GM21717 (cell line): ENCODE measurements around the gene MKRN1.
"Not testable (repeated sequence)": the region's sequence is repeated elsewhere in the genome, so short reads cannot be mapped to it uniquely, and the experiment has no call there.

Source experiments
- ATAC-seq: cut with Tn5 transposase; IDR thresholded peaks from one replicate; pipeline ENCODE4 v1.9.1; 2021; ENCODE audit warnings: mild to moderate bottlenecking, moderate library complexity; ENCODE audit not compliant: unreplicated experiment

The MKRN1 gene

GRCh38 chr7:140479062-140479738, at the start of gene MKRN1:
Gene MKRN1, minus strand, starts transcription at chr7:140479505. Its CDS starts 161 bp downstream, at chr7:140479344.
- peak; percentile 92 for ATAC-seq

- no peak for ATAC-seq
Measured at GRCh38 chr7:140526787-140527664, 47.7 kb upstream of the MKRN1 start.

- no peak for ATAC-seq
Measured at GRCh38 chr7:140526214-140526613, 46.9 kb upstream of the MKRN1 start.

- no peak for ATAC-seq
Measured at GRCh38 chr7:140525743-140526142, 46.4 kb upstream of the MKRN1 start.

- ATAC-seq, result no peak
Measured at GRCh38 chr7:140521421-140521820, 42.1 kb upstream of the MKRN1 start.

GRCh38 chr7:140519007-140519399, 39.7 kb upstream of the MKRN1 start:
- no peak for ATAC-seq

- no peak for ATAC-seq
Measured at GRCh38 chr7:140518370-140519006, 39.2 kb upstream of the MKRN1 start.

- ATAC-seq, result no peak
Measured at GRCh38 chr7:140517546-140518369, 38.5 kb upstream of the MKRN1 start.

GRCh38 chr7:140512317-140513000, 33.2 kb upstream of the MKRN1 start:
- no peak for ATAC-seq

GRCh38 chr7:140509789-140510188, 30.5 kb upstream of the MKRN1 start:
- ATAC-seq, result no peak

GRCh38 chr7:140507556-140507955, 28.3 kb upstream of the MKRN1 start:
- not testable (repeated sequence) for ATAC-seq

- ATAC-seq, result no peak
Measured at GRCh38 chr7:140506788-140507464, 27.6 kb upstream of the MKRN1 start.

- ATAC-seq, result no peak
Measured at GRCh38 chr7:140501966-140502365, 22.7 kb upstream of the MKRN1 start.

GRCh38 chr7:140497807-140498206, 18.5 kb upstream of the MKRN1 start:
- not testable (repeated sequence) for ATAC-seq

GRCh38 chr7:140497241-140497769, 18.0 kb upstream of the MKRN1 start:
- ATAC-seq, result no peak

GRCh38 chr7:140495514-140496097, 16.3 kb upstream of the MKRN1 start:
- ATAC-seq, result no peak

GRCh38 chr7:140494867-140495266, 15.6 kb upstream of the MKRN1 start:
- ATAC-seq, result no peak

GRCh38 chr7:140489026-140489359, 9.7 kb upstream of the MKRN1 start:
- ATAC-seq, result no peak
